ENCODE data around the gene SDF4.

The SDF4 gene

GRCh38 chr1:1242461-1243265 lies 10.9 kb upstream of the SDF4 start:
- no peak for DNase-seq (ENCODE audit: low spot score)

GRCh38 chr1:1241588-1242219 lies 9.9 kb upstream of the SDF4 start:
- no peak for DNase-seq (ENCODE audit: low spot score)

GRCh38 chr1:1240822-1241587 lies 9.2 kb upstream of the SDF4 start:
- DNase-seq (ENCODE audit: low spot score) = no peak

- DNase-seq (ENCODE audit: low spot score) = no peak
Measured at GRCh38 chr1:1240348-1240732, 8.5 kb upstream of the SDF4 start.

- DNase-seq (ENCODE audit: low spot score) = no peak
Measured at GRCh38 chr1:1239614-1240347, 8.0 kb upstream of the SDF4 start.

- DNase-seq (ENCODE audit: low spot score) = no peak
Measured at GRCh38 chr1:1239227-1239613, 7.4 kb upstream of the SDF4 start.

GRCh38 chr1:1238702-1239178 lies 6.9 kb upstream of the SDF4 start:
- DNase-seq (ENCODE audit: low spot score) = no peak

GRCh38 chr1:1237874-1238701 lies 6.3 kb upstream of the SDF4 start:
- DNase-seq (ENCODE audit: low spot score) = no peak

GRCh38 chr1:1236945-1237873 lies 5.4 kb upstream of the SDF4 start:
- DNase-seq (ENCODE audit: low spot score) = no peak

- DNase-seq (ENCODE audit: low spot score) = no peak
Measured at GRCh38 chr1:1236176-1236763, 4.5 kb upstream of the SDF4 start.

- no peak for DNase-seq (ENCODE audit: low spot score)
Measured at GRCh38 chr1:1235016-1235744, 3.4 kb upstream of the SDF4 start.

- no peak for DNase-seq (ENCODE audit: low spot score)
Measured at GRCh38 chr1:1234180-1234808, 2.5 kb upstream of the SDF4 start.

GRCh38 chr1:1233567-1233892 lies 1.7 kb upstream of the SDF4 start:
- DNase-seq (ENCODE audit: low spot score) = no peak

GRCh38 chr1:1232796-1233566 lies 1.2 kb upstream of the SDF4 start:
- no peak for DNase-seq (ENCODE audit: low spot score)

- DNase-seq (ENCODE audit: low spot score) = no peak
Measured at GRCh38 chr1:1232208-1232795, 501 bp upstream of the SDF4 start, which contains the start of gene B3GALT6. Gene B3GALT6 (plus strand): TSS chr1:1232237. CDS start chr1:1232279, 42 bp downstream.

GRCh38 chr1:1230656-1231399 lies 973 bp downstream of the SDF4 start:
- DNase-seq (ENCODE audit: low spot score) = no peak

- DNase-seq (ENCODE audit: low spot score) = no peak
Measured at GRCh38 chr1:1229770-1230169, 2.0 kb downstream of the SDF4 start.
